Activated CD4-positive, alpha-beta memory T cell treated with anti-CD3 and anti-CD28 coated beads for 36 hours (primary cell): ENCODE results near the gene PARD6G. TPM values are rescaled to one million over a fixed set of nuclear protein-coding genes. Genes with fewer than 3 reads are reported as not detected.
"Not testable (repeated sequence)": the region's sequence is repeated elsewhere in the genome, so short reads cannot be mapped to it uniquely, and the experiment has no call there.

ENCODE experiments used
- CTCF ChIA-PET: fragments of 350-600 bp; sonication (Branson Sonifier 250); formaldehyde crosslinking; loops from one replicate; lab custom pipeline; 2021; ENCODE audit warnings: antibody characterized with exemption, inconsistent platforms; lab: Charles Lee
- POLR2A ChIA-PET: fragments of 350-600 bp; sonication (Branson Sonifier 250); formaldehyde crosslinking; loops from one replicate; lab custom pipeline; 2021; ENCODE audit warnings: antibody characterized with exemption; lab: Charles Lee
- DNase-seq: peaks from one replicate; pipeline ENCODE4 v3.0.0-alpha.2; 2020
- H3K27ac Mint-ChIP-seq: one replicate; pipeline ENCODE4 v1.8.0; 2021; ENCODE audit warnings: mixed read lengths
- H3K27me3 Mint-ChIP-seq: one replicate; pipeline ENCODE4 v1.8.0; 2021; ENCODE audit warnings: mixed read lengths
- H3K36me3 Mint-ChIP-seq: one replicate; pipeline ENCODE4 v1.8.0; 2021; ENCODE audit warnings: mixed read lengths
- H3K4me1 Mint-ChIP-seq: one replicate; pipeline ENCODE4 v1.8.0; 2021; ENCODE audit warnings: low read depth, mixed read lengths
- H3K4me3 Mint-ChIP-seq: one replicate; pipeline ENCODE4 v1.8.0; 2021; ENCODE audit warnings: mild to moderate bottlenecking, mixed read lengths
- H3K9me3 Mint-ChIP-seq: one replicate; pipeline ENCODE4 v1.8.0; 2021; ENCODE audit warnings: mixed read lengths
- intact Hi-C: fragments of 100-400 bp; cut with micrococcal nuclease; formaldehyde crosslinking; loops from one replicate; pipeline ENCODE4 v1.15.1; 2023
- total RNA-seq, 2 experiments: library from RNA; stranded (reverse); gene quantifications; one replicate each; pipeline ENCODE4 v1.2.3, GENCODE V29; 2021

Gene PARD6G
- total RNA-seq, 2 experiments from 2014 or later = 0.17 to 0.40 TPM

GRCh38 chr18:80171054-80171872 lies 76.1 kb downstream of the PARD6G start:
- peak; percentile 71 for DNase-seq
- intact Hi-C loops = no loop called here
- peaks cover 16% of the 10 kb centered on the region for H3K4me1 Mint-ChIP-seq
- peaks cover 36% of the 10 kb centered on the region for H3K27me3 Mint-ChIP-seq
- no peak overlapping the region for H3K4me3 Mint-ChIP-seq
- H3K36me3 Mint-ChIP-seq = no peaks in the 10 kb centered on the region
- H3K27ac Mint-ChIP-seq = no peak overlapping the region
- CTCF ChIA-PET = interaction anchor here (0.7 to 8.0 kb wide), 11 partner anchors 11 to 87 kb away, joined by 3 to 73 read pairs (median 4); no protein-coding TSS in a partner anchor
- POLR2A ChIA-PET = no interaction called here
- H3K9me3 Mint-ChIP-seq = no peaks in the 10 kb centered on the region

GRCh38 chr18:80170395-80171053 lies 76.8 kb downstream of the PARD6G start:
- H3K36me3 Mint-ChIP-seq = no peaks in the 10 kb centered on the region
- DNase-seq = no peak
- H3K27ac Mint-ChIP-seq = no peak overlapping the region
- H3K4me3 Mint-ChIP-seq = no peak overlapping the region
- peaks cover 4% of the 10 kb centered on the region for H3K9me3 Mint-ChIP-seq
- H3K27me3 Mint-ChIP-seq = peaks cover 31% of the 10 kb centered on the region
- ChIA-PET CTCF (interaction anchor here (0.7 to 8.0 kb wide), 11 partner anchors 12 to 88 kb away, joined by 3 to 73 read pairs (median 4); no protein-coding TSS in a partner anchor), POLR2A (no interaction called here)
- H3K4me1 Mint-ChIP-seq = peaks cover 10% of the 10 kb centered on the region
- intact Hi-C loops = no loop called here

GRCh38 chr18:80169607-80170006 lies 77.7 kb downstream of the PARD6G start:
- Mint-ChIP-seq H3K27me3 (peaks cover 28% of the 10 kb centered on the region), H3K9me3 (peaks cover 10% of the 10 kb centered on the region), H3K4me1 (peaks cover 2% of the 10 kb centered on the region), H3K27ac (no peak overlapping the region), H3K4me3 (no peak overlapping the region), H3K36me3 (no peaks in the 10 kb centered on the region)
- ChIA-PET CTCF (interaction anchor here (1.2 to 8.0 kb wide), 6 partner anchors 11 to 86 kb away, joined by 3 to 73 read pairs (median 4); no protein-coding TSS in a partner anchor), POLR2A (no interaction called here)
- no peak for DNase-seq
- intact Hi-C loops = no loop called here

- intact Hi-C loops = no loop called here
- peaks cover 15% of the 10 kb centered on the region for H3K9me3 Mint-ChIP-seq
- peaks cover 2% of the 10 kb centered on the region for H3K4me1 Mint-ChIP-seq
- no peak overlapping the region for H3K4me3 Mint-ChIP-seq
- H3K27me3 Mint-ChIP-seq = peaks cover 25% of the 10 kb centered on the region
- ChIA-PET CTCF (interaction anchor here (0.7 to 8.0 kb wide), 6 partner anchors 11 to 89 kb away, joined by 3 to 73 read pairs (median 4); no protein-coding TSS in a partner anchor), POLR2A (no interaction called here)
- DNase-seq = no peak
- H3K36me3 Mint-ChIP-seq = peaks cover 2% of the 10 kb centered on the region
- H3K27ac Mint-ChIP-seq = no peak overlapping the region
Observed at GRCh38 chr18:80168982-80169381, 78.3 kb downstream of the PARD6G start.

GRCh38 chr18:80168346-80168745 lies 79.0 kb downstream of the PARD6G start:
- DNase-seq = no peak
- Mint-ChIP-seq H3K4me3 (no peak overlapping the region), H3K9me3 (peaks cover 15% of the 10 kb centered on the region), H3K36me3 (peaks cover 2% of the 10 kb centered on the region), H3K27me3 (peaks cover 25% of the 10 kb centered on the region), H3K4me1 (peaks cover 2% of the 10 kb centered on the region), H3K27ac (no peak overlapping the region)
- intact Hi-C loops = no loop called here
- ChIA-PET POLR2A (no interaction called here), CTCF (interaction anchor here (0.7 to 8.0 kb wide), 4 partner anchors 10 to 90 kb away, joined by 3 to 73 read pairs (median 24); no protein-coding TSS in a partner anchor)

- DNase-seq = no peak
- intact Hi-C loops = no loop called here
- no peak overlapping the region for H3K4me3 Mint-ChIP-seq
- H3K4me1 Mint-ChIP-seq = peaks cover 2% of the 10 kb centered on the region
- H3K36me3 Mint-ChIP-seq = peaks cover 2% of the 10 kb centered on the region
- peaks cover 15% of the 10 kb centered on the region for H3K9me3 Mint-ChIP-seq
- POLR2A ChIA-PET = no interaction called here
- H3K27me3 Mint-ChIP-seq = peaks cover 23% of the 10 kb centered on the region
- no peak overlapping the region for H3K27ac Mint-ChIP-seq
- CTCF ChIA-PET = interaction anchor here (1.2 to 8.0 kb wide), 3 partner anchors 10 to 90 kb away, joined by 3 to 73 read pairs (median 45); no protein-coding TSS in a partner anchor
Observed at GRCh38 chr18:80167931-80168330, 79.4 kb downstream of the PARD6G start.

- H3K27ac Mint-ChIP-seq = no peak overlapping the region
- intact Hi-C loops = no loop called here
- CTCF ChIA-PET = interaction anchor here (6.2 to 8.0 kb wide), 2 partner anchors 9 to 88 kb away, joined by 45 to 73 read pairs; no protein-coding TSS in a partner anchor
- H3K36me3 Mint-ChIP-seq = peaks cover 2% of the 10 kb centered on the region
- H3K9me3 Mint-ChIP-seq = peaks cover 15% of the 10 kb centered on the region
- no peak for DNase-seq
- H3K27me3 Mint-ChIP-seq = peaks cover 22% of the 10 kb centered on the region
- H3K4me3 Mint-ChIP-seq = no peak overlapping the region
- H3K4me1 Mint-ChIP-seq = peaks cover 2% of the 10 kb centered on the region
- POLR2A ChIA-PET = no interaction called here
Observed at GRCh38 chr18:80167331-80167730, 80.0 kb downstream of the PARD6G start.

- H3K27me3 Mint-ChIP-seq = peaks cover 25% of the 10 kb centered on the region
- no peak for DNase-seq
- ChIA-PET CTCF (interaction anchor here (8.0 kb wide), 1 partner anchor 8 kb away, joined by 73 read pairs; no protein-coding TSS in a partner anchor), POLR2A (no interaction called here)
- peaks cover 15% of the 10 kb centered on the region for H3K9me3 Mint-ChIP-seq
- H3K4me3 Mint-ChIP-seq = no peak overlapping the region
- H3K36me3 Mint-ChIP-seq = peaks cover 2% of the 10 kb centered on the region
- no peak overlapping the region for H3K27ac Mint-ChIP-seq
- intact Hi-C loops = no loop called here
- peaks cover 2% of the 10 kb centered on the region for H3K4me1 Mint-ChIP-seq
Observed at GRCh38 chr18:80166725-80167124, 80.6 kb downstream of the PARD6G start.

GRCh38 chr18:80166240-80166639 lies 81.1 kb downstream of the PARD6G start:
- Mint-ChIP-seq H3K36me3 (peaks cover 2% of the 10 kb centered on the region), H3K4me1 (no peaks in the 10 kb centered on the region), H3K4me3 (no peak overlapping the region), H3K9me3 (peaks cover 15% of the 10 kb centered on the region), H3K27me3 (peaks cover 23% of the 10 kb centered on the region), H3K27ac (no peak overlapping the region)
- POLR2A ChIA-PET = no interaction called here
- intact Hi-C loops = no loop called here
- CTCF ChIA-PET = no interaction called here
- DNase-seq = no peak

- H3K36me3 Mint-ChIP-seq, POLR2A ChIA-PET, H3K4me1 Mint-ChIP-seq, DNase-seq, H3K27ac Mint-ChIP-seq, CTCF ChIA-PET, H3K4me3 Mint-ChIP-seq, intact Hi-C loops: not testable (repeated sequence)
- Mint-ChIP-seq H3K27me3 (peaks cover 20% of the 10 kb centered on the region), H3K9me3 (peaks cover 15% of the 10 kb centered on the region)
Observed at GRCh38 chr18:80164727-80165355, 82.5 kb downstream of the PARD6G start.

GRCh38 chr18:80163183-80163582 lies 84.1 kb downstream of the PARD6G start:
- Mint-ChIP-seq H3K4me1 (no peaks in the 10 kb centered on the region), H3K9me3 (peaks cover 15% of the 10 kb centered on the region), H3K36me3 (peaks cover 2% of the 10 kb centered on the region), H3K4me3 (no peak overlapping the region), H3K27me3 (peaks cover 24% of the 10 kb centered on the region), H3K27ac (no peak overlapping the region)
- no peak for DNase-seq
- ChIA-PET POLR2A (no interaction called here), CTCF (no interaction called here)
- intact Hi-C loops = no loop called here
